ENCODE results near the gene GCH1.
"Not testable (repeated sequence)": the region's sequence is repeated elsewhere in the genome, so short reads cannot be mapped to it uniquely, and the experiment has no call there.

Gene GCH1

DNA sequence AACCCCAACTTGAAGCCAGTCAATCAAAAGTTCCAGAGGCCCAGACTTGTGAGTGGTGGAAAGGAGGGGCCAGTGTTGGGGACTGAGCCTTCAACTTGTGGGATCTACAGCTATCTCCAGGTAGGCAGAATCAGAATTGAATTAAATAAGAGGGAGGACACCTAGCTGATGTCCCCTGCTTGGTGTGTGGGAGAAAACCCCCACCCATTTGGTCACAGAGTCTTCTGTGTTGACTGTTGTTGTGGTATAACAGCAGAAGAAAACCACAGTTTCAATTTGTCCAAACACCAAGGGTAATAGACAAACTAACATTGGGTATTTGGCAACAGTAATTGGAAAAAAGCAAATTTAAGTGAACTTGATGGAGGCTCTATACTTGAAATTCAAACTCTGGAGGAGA, 3.4 kb upstream of the GCH1 start:
- no peak for DNase-seq

DNA sequence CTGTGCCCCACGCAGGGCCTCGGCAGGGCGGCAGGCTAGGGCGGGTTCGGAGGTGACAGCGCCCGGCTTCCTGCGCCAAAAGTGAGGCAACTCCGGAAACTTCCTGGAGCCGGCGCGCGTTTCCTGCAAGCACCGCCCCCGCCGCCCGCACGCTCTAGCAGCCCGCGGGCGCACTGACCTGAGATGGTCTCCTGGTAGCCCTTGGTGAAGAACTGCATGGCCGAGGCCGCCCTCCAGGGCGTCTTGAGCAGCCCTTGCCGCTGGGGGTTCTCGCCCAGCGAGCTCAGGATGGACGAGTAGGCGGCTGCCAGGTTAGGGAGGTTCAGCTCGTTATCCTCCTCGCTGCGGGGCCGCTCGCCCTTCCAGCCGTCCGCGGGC, 494 bp downstream of the GCH1 start:
- DNase-seq = peak; percentile 74

DNA sequence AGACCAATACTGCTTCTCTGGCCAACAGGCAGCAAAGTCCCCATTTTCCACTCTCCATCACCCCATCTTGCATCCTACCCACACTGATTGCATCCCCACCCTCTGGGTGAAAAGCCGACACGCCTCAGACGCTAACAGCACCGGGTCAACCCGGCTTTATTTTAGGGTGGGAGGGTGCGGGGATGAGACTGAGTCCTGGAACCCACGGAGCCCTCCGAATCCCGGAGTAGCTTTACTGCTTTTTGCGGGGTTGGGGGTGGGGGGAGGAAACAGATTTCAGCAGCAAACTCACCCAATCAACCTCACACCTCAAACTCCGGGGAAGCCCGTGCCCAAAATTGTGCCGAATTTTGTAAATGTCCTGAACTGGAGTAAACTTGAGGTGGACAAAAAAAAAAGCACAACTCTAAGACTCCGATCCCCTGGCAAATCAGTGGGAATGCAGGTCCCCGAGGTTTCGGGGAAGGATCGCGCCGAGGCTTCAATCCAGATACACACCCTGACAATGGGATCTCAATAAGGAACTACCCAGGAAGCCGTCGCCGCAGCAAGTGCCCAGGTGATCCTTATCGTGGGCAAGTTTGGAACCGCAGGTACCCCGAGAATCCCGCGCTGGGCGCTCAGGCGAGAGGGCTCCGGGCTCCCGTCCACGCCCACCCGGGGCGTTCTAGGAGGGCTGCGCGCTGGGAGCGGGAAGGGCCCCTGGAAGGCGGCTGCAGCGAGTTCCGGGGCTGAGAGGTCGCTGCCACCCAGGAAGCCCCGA, 1.1 kb downstream of the GCH1 start:
- peak; percentile 6 for DNase-seq

DNA sequence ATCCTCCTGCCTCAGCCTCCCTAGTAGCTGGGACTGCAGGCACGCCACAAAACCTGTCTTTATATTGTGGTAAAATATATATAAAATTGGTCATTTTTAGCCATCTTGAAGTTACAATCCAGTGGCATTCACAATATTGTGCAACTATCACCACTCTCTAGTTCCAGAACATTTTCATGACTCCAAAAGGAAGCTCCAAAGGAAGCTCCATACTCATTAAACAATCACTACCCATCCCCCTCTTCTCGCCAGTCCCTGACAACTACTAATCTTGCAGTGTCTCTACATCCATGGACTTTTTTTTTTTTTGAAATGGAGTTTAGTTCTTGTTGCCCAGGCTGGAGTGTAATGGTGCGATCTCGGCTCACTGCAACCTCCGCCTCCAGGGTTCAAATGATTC, 3.1 kb downstream of the GCH1 start:
- no peak for DNase-seq

DNA sequence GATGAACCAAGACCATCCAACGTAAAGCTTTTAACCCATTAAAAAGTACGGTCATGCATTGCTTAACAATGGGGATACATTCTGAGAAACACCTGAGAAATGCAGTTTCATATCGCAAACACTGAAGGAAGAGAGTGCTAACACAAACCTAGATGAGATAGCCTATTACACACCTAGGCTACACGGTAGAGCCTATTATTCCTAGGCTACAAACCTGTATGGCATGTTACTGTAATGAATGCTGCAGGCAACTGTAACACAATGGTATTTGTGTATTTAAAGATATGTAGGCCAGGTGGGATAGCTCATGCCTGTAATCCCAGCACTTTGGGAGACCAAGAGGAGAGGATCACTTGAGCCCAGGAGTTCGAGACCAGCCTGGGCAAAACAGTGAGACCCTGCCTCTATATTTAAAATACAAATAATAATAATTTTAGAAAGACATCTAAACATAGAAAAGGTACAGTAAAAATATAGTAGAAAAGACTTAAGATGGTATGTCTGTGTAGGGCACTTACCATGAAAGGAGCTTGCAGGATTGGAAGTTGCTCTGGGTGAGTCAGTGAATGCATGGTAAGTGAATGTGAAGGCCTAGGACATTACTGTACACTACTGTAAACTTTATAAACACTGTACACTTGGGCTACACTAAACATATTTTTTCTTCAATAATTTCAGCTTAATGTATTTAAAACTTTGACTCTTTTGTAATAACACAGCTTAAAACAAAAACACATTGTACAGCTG, 4.6 kb downstream of the GCH1 start:
- not testable (repeated sequence) for DNase-seq

DNA sequence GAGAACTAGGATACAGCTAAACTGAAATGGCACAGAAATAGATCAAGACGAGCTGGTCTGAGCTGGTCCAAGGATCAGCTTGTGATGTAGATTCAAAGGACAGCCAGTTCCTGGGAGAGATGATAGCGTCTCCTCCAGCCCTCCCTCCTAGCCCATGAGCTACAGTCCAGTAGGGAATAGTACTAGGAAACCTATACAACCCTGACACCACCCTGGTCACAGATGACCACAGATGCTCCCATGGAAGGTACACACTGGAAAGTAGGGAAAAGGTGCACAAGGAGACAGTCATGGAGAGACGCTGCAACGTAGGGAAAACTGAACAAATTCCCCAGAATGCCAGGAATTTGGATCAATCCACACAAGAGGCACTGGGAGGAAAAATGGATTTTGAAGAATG, 6.9 kb downstream of the GCH1 start:
- DNase-seq = no peak

DNA sequence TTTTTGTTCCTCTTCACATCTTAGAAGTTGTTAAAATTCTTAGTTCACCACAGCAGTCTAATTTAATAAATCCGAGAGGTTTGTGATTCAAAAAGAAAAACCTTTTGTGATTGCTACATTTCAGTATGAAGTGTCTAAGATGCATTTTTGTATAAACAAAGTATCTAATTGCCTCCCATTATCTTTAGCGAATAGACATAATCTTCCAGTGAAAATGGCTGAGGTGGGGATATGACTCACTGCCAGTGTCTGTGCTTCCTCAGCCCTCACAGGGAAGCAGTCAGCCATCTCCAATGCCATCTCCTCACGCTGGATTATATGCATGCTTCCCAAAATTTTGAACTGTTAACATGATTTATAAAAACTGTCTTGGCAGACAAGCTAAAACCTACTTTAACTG, 7.6 kb downstream of the GCH1 start:
- no peak for DNase-seq

DNA sequence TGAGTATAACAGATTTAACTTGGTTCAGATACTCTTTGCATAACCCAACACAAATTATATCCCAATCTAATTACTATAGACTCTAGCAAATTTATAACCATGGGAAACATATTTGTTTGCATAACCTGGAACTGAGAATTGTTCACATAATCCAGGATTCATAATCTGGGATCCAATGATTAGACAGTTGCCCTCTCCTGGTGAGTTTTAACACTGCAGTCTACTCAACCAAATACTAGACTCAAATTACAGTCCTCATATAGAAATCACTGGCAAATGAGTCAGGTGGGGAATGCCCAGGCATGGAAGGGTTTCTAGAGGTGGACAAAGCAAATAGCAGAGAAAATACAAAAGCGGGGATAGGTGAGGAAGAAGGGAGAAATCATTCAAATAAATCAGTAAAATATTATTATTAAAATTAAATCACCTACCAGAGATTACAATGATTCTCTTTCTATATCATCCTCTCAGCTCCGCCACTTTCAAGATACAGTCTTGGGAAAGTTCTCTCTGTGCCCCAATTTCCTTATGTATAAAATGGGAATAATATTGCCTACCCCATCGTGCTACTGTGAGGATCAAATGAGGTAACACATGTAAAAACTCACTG, 9.4 kb downstream of the GCH1 start:
- DNase-seq = peak; percentile 13

DNA sequence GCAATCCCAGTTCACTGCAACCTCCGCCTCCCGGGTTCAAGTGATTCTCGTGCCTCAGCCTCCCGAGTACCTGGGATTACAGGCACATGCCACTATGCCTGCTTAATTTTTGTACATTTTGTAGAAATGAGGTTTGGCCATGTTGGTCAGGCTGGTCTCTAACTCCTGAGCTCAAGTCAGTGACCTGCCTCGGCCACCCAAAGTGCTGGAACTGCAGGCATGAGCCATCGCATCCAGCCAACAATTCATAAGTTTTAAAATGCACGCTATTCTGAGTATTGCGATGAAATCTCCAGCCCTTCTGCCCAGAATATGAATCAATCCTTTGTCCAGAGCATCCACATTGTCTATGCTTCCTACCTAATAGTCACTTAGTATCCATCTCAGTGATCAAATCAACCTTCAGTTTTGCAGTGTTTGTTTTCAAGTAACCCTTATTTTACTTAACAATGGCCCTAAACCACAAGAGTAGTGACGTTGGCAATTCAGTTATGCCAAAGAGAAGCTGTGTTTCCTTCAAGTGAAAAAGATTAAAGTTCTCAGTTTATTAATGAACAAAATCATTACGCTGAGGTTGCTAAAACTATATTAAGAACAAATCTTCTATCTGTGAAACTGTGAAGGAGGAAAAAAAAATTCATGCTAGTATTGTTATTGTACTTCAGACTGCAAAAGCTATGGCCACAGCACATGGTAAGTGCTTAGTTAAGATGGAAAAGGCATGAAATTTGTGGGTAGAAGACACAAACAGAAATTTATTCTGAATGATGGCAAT, 11.0 kb downstream of the GCH1 start:
- DNase-seq = no peak

DNA sequence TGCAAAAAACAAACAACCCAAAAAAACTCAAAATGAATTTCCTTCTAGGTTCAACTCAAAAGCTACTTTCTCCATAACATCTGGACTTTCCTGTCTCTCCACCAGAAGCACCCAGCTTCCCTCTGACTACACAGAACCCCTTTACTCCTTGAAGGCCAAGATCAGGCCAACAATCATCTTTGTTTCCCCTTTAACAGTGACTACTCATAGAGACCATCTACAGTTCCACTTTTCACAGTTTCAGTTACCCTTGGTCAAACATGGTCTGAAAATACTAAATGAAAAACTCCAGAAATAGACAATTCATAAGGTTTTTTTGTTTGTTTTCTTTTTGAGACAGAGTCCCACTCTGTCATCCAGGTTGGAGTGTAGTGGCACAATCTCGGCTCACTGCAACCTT, 11.8 kb downstream of the GCH1 start:
- DNase-seq = no peak

DNA sequence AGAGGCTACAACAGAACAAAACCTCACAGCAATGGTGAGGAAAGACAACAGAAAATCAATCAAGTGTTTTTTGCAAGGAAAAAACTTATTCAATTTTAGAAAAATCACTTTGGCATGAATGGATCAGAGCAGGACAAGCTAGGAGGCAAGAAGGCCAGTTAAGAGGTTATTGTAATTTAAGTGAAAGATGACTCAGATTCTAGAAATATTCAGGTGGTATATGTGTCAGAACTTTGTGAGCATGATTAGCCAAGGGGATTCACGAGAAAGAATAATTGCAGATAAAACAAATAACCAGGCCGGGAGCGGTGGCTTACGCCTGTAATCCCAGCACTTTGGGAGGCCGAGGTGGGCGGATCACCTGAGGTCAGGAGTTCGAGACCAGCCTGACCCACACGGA, 12.7 kb downstream of the GCH1 start:
- no peak for DNase-seq

DNA sequence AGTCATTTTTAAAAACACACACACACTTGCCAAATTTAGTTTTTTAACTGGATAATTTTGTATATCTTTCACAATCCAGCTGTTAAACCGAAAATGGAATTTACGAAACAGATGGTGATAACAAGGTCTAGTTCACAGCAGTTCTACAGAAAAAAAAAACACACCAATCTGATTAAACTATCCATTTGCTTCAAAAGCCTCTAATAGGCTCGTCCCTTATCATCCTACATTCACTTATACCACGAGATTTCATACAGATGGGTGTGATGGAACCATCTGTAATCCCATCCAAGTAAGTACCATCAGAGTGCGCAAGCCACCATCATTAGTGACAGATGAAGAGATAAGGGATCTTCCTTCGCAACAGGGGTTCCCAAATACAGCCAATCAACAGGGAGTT, 20.1 kb downstream of the GCH1 start:
- no peak for DNase-seq

DNA sequence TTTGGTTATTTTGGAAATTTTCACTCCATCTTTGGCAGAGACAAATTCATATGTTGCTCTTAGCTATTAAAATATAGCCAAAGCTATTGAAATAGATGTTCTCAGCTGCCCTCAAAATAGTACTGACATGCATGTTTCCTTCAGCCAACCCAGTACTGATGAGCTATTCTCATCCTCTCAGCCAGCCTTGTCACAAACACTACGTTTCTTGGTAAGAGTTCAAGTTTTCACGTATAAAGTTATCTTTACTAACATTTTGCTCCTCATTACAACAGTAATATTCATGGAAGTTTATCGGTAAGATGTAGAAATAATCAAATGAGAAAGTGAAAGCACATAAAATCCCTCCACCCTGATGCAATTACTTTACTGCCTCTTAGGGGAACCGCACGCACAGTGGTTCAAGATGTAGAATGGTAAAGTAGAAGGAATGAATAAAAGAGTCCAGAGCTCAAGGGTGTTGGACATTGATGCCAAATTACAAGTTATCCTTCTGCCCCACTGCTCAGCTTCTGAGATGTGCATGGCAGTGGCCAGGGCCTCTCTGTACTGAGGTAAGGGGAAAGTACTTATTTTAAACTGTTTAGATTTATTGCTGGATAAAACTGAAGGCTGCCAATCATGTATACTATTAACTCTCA, 20.7 kb downstream of the GCH1 start:
- DNase-seq = no peak

DNA sequence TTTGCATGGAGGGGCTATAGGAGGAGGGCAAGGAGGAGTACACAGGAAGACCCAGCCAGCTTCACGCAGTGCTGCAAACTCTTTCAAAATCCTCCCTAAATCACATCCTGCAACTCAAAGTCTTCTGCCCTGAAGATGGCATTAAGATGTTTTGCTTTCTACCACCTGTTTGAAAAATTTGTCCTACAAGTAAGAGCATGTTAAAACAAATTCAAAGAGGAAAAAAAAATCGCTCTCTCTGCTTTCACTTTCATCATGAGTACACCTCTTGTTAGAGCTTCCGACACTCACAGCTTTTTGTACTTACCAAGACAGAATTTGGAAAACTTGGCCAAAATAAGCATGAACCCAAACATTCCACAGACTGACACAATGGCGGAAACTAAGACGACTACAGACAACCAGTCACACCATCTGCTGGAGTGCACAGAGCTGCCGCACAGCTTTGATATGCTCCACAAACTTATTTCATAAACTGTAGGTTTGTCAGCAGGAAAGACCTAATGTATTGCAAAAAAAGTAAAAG, 21.3 kb downstream of the GCH1 start:
- DNase-seq = peak; percentile 13

DNA sequence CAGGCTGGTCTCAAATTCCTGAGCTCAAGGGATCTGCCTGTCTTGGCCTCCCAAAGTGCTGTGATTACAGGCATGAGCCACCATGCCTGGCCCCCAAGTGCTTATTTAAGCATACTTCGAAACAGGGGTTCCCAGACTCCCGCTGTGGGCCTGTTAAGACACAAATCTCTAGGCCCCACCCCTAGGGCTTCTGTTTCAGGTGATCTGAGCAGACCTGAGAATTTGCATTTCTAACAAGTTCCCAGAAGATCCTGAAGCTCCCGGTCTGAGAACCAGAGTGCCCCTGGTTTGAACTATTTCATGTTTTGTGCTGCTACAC, 25.0 kb downstream of the GCH1 start:
- DNase-seq = no peak

DNA sequence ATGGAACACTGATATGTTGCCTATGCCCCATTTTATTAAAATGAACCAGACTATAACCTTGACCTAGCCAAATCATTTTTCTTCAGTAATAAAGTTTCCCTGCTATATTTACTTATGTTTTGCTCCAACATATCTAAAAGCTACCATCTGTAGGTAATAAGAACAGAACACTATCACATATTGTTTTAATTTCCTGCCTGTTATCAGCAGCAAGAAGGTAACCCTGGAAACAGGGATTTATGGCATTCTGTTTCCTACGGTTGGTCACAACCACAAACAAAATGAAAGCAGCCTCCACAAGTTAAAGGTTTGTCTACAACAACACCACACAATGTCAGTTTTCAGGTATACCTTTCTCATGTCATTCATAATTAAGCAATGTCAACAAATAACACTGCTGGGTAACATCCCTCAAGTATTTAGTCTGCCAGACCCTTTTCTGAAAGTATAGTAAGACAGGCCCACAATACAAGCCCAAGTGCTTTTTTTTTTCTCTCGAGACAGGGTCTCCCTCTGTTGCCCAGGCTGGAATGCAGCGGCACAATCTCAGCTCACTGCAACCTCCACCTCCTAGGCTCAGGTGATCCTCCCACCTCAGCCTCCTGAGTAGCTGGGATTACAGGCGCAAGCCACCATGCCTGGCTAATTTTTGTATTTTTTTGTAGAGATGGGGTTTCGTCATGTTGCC, 25.5 kb downstream of the GCH1 start:
- DNase-seq = no peak

DNA sequence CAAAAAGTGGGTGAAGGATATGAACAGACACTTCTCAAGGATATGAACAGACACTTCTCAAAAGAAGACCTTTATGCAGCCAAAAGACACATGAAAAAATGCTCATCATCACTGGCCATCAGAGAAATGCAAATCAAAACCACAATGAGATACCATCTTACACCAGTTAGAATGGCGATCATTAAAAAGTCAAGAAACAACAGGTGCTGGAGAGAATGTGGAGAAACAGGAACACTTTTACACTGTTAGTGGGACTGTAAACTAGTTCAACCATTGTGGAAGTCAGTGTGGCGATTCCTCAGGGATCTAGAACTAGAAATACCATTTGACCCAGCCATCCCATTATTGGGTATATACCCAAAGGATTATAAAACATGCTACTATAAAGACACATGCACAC, 27.0 kb downstream of the GCH1 start:
- DNase-seq = not testable (repeated sequence)

DNA sequence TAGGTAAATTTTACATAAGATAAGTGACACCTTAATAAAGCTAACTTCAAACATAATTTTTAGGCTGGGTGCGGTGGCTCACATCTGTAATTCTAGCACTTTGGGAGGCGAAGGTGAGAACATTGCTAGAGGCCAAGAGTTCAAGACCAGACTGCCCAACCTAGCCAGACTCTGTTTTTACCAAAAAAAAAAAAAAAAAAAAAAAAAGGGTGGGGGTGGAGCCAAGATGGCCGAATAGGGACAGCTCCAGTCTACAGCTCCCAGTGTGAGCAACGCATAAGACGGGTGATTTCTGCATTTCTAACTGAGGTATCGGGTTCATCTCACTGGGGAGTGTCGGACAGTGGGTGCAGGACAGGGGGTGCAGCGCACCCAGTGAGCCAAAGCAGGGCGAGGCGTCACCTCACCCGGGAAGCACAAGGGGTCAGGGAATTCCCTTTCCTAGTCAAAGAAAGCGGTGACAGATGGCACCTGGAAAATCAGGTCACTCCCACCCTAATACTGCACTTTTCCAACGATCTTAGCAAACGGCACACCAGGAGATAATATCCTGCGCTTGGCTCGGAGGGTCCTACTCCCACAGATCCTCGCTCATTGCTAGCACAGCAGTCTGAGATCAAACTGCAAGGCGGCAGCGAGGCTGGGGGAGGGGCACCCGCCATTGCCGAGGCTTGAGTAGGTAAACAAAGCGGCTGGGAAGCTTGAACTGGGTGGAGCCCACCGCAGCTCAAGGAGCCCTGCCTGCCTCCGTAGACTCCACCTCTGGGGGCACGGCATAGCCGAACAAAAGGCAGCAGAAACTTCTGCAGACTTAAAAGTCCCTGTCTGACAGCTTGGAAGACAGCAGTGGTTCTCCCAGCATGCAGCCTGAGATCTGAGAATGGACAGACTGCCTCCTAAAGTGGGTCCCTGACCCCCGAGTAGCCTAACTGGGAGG, 32.2 kb downstream of the GCH1 start:
- peak; percentile 24 for DNase-seq

DNA sequence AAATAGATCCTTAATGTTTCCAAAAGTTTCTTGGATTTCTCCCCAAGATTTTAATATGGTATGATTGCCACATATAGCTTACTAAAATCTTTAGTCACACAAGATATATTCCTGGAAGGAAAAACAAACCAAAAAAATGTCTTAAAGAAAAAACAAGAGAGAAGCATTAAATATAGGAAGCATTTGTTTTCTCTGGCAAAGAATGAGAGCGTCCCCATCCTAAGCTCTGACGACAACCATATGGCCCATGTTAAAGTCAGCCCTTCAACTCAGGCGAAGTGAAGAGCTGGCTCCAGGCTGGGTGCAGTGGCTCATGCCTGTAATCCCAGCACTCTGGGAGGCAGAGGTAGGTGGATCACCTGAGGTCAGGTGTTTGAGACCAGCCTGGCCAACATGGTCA, 35.6 kb downstream of the GCH1 start:
- no peak for DNase-seq

DNA sequence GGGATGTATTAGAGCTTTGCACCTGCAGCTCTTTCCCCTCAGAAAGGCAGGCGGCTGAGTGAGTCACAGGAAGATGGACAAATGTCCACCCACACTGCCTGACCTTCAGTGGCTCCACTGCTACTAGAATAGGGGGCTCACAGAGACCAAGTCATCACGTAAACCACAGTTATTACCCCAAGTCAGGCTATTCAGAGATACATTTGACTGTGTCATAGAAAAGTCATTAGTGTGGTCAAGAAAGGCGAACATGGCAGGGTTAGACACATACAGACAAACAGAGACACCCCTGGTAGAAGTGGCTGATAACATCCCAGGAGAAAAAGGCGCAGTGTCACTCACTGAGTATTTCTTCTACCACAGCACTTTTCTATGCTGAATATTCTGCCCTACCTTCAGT, 36.0 kb downstream of the GCH1 start:
- DNase-seq = no peak

DNA sequence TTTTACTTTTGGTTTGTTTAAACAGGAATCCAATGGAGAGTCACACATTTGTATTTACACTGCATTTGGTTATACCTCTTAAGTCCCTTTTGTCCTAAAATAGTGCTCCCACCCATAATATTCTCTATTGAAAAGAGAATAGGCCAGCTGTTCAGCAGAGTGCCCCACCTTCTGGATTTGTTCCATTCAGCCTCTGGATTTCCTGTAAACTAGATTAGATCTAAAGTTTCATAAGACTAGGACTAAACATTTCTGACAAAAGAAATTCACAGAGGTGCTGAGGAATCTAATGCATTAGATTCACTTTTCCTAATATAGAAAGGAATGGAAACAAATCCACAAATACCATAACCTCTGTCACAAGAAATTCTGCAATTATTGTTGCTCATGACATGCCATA, 38.1 kb downstream of the GCH1 start:
- DNase-seq = no peak
